Hepatocyte (in vitro differentiated cells): ENCODE results near the gene SYN1.

Experiments used
- CTCF ChIP-seq: fragments of 200-600 bp; sonication (generic); IDR thresholded peaks from 2 replicates; pipeline ENCODE4 v1.5.1; 2016; ENCODE audit warnings: antibody characterized with exemption, mild to moderate bottlenecking; ENCODE audit not compliant: poor library complexity
- EZH2 ChIP-seq: fragments of 200-600 bp; sonication (generic); IDR thresholded peaks from 2 replicates; pipeline ENCODE4 v1.6.1; 2016; ENCODE audit warnings: antibody characterized with exemption, mild to moderate bottlenecking, borderline replicate concordance
- EZH2phosphoT487 ChIP-seq: fragments of 200-600 bp; sonication (generic); IDR thresholded peaks from one replicate; pipeline ENCODE4 v1.6.1; 2018; ENCODE audit warnings: antibody characterized with exemption, mild to moderate bottlenecking, low read depth, moderate library complexity; ENCODE audit not compliant: unreplicated experiment, severe bottlenecking

GRCh38 chrX:47587906-47588735, 31.5 kb downstream of the SYN1 start:
- TF ChIP-seq EZH2: no peak
- TF ChIP-seq CTCF: no peak
- no peak for TF ChIP-seq EZH2phosphoT487
